IPS-20b (cell line): Measurements from ENCODE around the gene GRP.

Experiments
- H3K27ac ChIP-seq: one replicate; pipeline ENCODE4 v1.5.1; 2013; ENCODE audit warnings: low read length
- H3K27me3 ChIP-seq: 2 replicates; pipeline ENCODE4 v1.6.1; 2013; ENCODE audit warnings: mild to moderate bottlenecking, low read length, inconsistent platforms; ENCODE audit not compliant: insufficient read depth
- H3K36me3 ChIP-seq: 2 replicates; pipeline ENCODE4 v1.6.1; 2013; ENCODE audit warnings: low read depth, mild to moderate bottlenecking, inconsistent platforms, low read length, moderate library complexity; ENCODE audit not compliant: insufficient read depth
- H3K4me1 ChIP-seq: 2 replicates; pipeline ENCODE4 v1.6.1; 2013; ENCODE audit warnings: mild to moderate bottlenecking, control low read depth, inconsistent platforms, low read length, moderate library complexity; ENCODE audit not compliant: insufficient read depth
- H3K4me3 ChIP-seq: 2 replicates; pipeline ENCODE4 v1.5.1; 2013; ENCODE audit warnings: mild to moderate bottlenecking, low read length, inconsistent platforms
- H3K9ac ChIP-seq: 2 replicates; pipeline ENCODE4 v1.6.1; 2013; ENCODE audit warnings: low read depth, mild to moderate bottlenecking, inconsistent platforms, low read length, moderate library complexity
- H3K9me3 ChIP-seq: 2 replicates; pipeline ENCODE4 v1.6.1; 2013; ENCODE audit warnings: mild to moderate bottlenecking, low read depth, low read length, inconsistent platforms; ENCODE audit not compliant: insufficient read depth

GRP gene

GRCh38 chr18:59276047-59276446, 56.1 kb downstream of the GRP start:
- H3K27me3 ChIP-seq, result peaks cover 100% of the 10 kb centered on the region
- H3K9me3 ChIP-seq, result no peaks in the 10 kb centered on the region
- H3K4me3 ChIP-seq, result peak overlapping the region; percentile 48; the same call in 1 of the 2 replicates
- no peaks in the 10 kb centered on the region for H3K36me3 ChIP-seq
- H3K9ac ChIP-seq, result no peak overlapping the region
- peaks cover 13% of the 10 kb centered on the region; the same call in 1 of the 2 replicates for H3K4me1 ChIP-seq
- no peak overlapping the region for H3K27ac ChIP-seq

- Histone ChIP-seq H3K4me1 (peaks cover 13% of the 10 kb centered on the region; the same call in 1 of the 2 replicates), H3K36me3 (no peaks in the 10 kb centered on the region), H3K9ac (no peak overlapping the region), H3K4me3 (no peak overlapping the region), H3K9me3 (no peaks in the 10 kb centered on the region), H3K27me3 (peaks cover 99% of the 10 kb centered on the region), H3K27ac (no peak overlapping the region)
These were observed 58.8 kb downstream of the GRP start for GRCh38 chr18:59278793-59279192.

- peaks cover 99% of the 10 kb centered on the region for H3K27me3 ChIP-seq
- no peak overlapping the region for H3K9ac ChIP-seq
- H3K9me3 ChIP-seq, result no peaks in the 10 kb centered on the region
- no peaks in the 10 kb centered on the region for H3K36me3 ChIP-seq
- peaks cover 13% of the 10 kb centered on the region; the same call in 1 of the 2 replicates for H3K4me1 ChIP-seq
- no peak overlapping the region for H3K4me3 ChIP-seq
- H3K27ac ChIP-seq, result no peak overlapping the region
These were observed 59.2 kb downstream of the GRP start for GRCh38 chr18:59279193-59279592.

GRCh38 chr18:59279722-59280121, 59.8 kb downstream of the GRP start:
- Histone ChIP-seq H3K9me3 (no peaks in the 10 kb centered on the region), H3K4me3 (no peak overlapping the region), H3K4me1 (peaks cover 13% of the 10 kb centered on the region; the same call in 1 of the 2 replicates), H3K27ac (no peak overlapping the region), H3K27me3 (peaks cover 97% of the 10 kb centered on the region), H3K36me3 (no peaks in the 10 kb centered on the region), H3K9ac (no peak overlapping the region)
